HG03558 (cell line): ENCODE results near the gene SH3BP5.
A peak's percentile ranks its signal among the peaks of the same experiment; 100 is the strongest.

Experiments used
- ATAC-seq: cut with Tn5 transposase; IDR thresholded peaks from one replicate; pipeline ENCODE4 v1.9.1; 2021; ENCODE audit warnings: moderate number of reproducible peaks; ENCODE audit not compliant: unreplicated experiment; ENCODE audit errors: extremely low read depth

SH3BP5 gene

GRCh38 chr3:15326673-15327072 lies 5.7 kb downstream of the SH3BP5 start:
- no peak for ATAC-seq

- ATAC-seq = no peak
These were observed 6.3 kb downstream of the SH3BP5 start for GRCh38 chr3:15326037-15326436.

GRCh38 chr3:15325228-15325627 lies 7.2 kb downstream of the SH3BP5 start:
- ATAC-seq = no peak

GRCh38 chr3:15324379-15324808 lies 8.0 kb downstream of the SH3BP5 start:
- ATAC-seq = no peak

GRCh38 chr3:15323063-15323462 lies 9.3 kb downstream of the SH3BP5 start:
- no peak for ATAC-seq

GRCh38 chr3:15321349-15321748 lies 11.0 kb downstream of the SH3BP5 start:
- ATAC-seq = no peak

- no peak for ATAC-seq
These were observed 12.8 kb downstream of the SH3BP5 start for GRCh38 chr3:15319575-15319974.

- no peak for ATAC-seq
These were observed 13.2 kb downstream of the SH3BP5 start for GRCh38 chr3:15319136-15319535.

- no peak for ATAC-seq
These were observed 13.7 kb downstream of the SH3BP5 start for GRCh38 chr3:15318661-15319060.

- ATAC-seq = no peak
These were observed 15.4 kb downstream of the SH3BP5 start for GRCh38 chr3:15316998-15317435.

GRCh38 chr3:15315003-15315402 lies 17.4 kb downstream of the SH3BP5 start:
- no peak for ATAC-seq

GRCh38 chr3:15314276-15314675 lies 18.1 kb downstream of the SH3BP5 start:
- no peak for ATAC-seq

GRCh38 chr3:15313461-15313860 lies 18.9 kb downstream of the SH3BP5 start:
- ATAC-seq = no peak

- ATAC-seq = no peak
These were observed 19.8 kb downstream of the SH3BP5 start for GRCh38 chr3:15312550-15312949.

- ATAC-seq = peak; percentile 81
These were observed 21.7 kb downstream of the SH3BP5 start for GRCh38 chr3:15310491-15311370.

GRCh38 chr3:15309662-15310335 lies 22.6 kb downstream of the SH3BP5 start:
- ATAC-seq = no peak

- ATAC-seq = no peak
These were observed 24.8 kb downstream of the SH3BP5 start for GRCh38 chr3:15307580-15307979.

GRCh38 chr3:15306979-15307359 lies 25.4 kb downstream of the SH3BP5 start:
- ATAC-seq = no peak

GRCh38 chr3:15305359-15305844 lies 27.0 kb downstream of the SH3BP5 start:
- no peak for ATAC-seq

- ATAC-seq = no peak
These were observed 28.7 kb downstream of the SH3BP5 start for GRCh38 chr3:15303728-15304127.

GRCh38 chr3:15303216-15303615 lies 29.2 kb downstream of the SH3BP5 start:
- ATAC-seq = no peak
